Stimulated activated CD4-positive, alpha-beta T cell treated with anti-CD3 and anti-CD28 coated beads, Interleukin-12 subunit alpha, Interleukin-12 subunit beta, amount 100 ng/mL, for 24 hours (primary cell): ENCODE data around the gene TMEM272.

Source experiments
- DNase-seq, 2 experiments: peaks; one replicate each; pipeline ENCODE4 v3.0.0-alpha.2; 2020; ENCODE audit warnings: low read depth in 2 of 2

Gene TMEM272, protein sequence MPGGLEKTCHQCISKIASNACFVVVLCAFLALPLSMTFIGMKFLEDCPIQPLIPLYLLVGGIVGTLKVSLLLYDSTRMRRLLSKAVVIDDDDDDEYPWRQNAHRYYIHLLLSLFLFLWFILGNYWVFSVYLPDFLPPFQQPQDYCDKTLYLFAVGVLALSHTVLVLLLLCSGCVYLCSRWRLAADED

DNA sequence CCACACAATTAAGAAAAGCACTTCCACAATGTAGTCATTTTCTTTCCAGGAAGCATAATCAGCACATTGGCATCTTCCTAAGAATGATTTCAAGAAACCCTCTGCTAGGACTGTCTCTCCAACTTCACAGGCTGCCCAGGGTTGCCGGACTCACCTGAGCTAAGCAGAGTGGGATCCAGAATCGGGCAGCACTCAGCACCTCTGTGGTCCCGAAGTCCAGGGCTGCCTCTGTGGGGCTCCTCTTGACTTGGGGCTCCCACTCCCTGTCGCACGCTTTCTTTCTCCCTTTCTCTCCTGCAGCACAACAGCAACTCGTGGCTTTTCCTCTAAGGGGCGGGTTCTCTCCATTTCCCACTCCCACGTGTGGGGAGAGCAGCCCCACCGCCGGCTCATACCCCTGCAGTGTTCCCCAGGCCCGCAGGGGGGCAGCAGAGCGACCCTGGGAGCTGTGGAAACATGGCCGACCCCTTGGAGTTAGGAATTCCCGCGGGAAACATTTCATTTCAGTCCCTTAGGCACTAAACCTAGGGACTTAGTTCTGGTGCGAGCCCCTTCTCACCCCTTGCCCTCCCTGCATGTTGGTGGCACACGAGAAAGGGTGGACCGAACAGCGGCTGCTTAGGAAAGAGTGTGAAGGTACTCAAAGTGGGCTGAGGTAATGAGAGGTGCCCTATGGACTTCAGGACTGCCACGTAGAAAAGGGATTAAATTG is at the start of gene TMEM272:
Gene TMEM272 (minus strand): TSS at position 316 of the 712 bp plus-strand sequence. CDS start 6,647 bp downstream, outside the sequence.
- DNase-seq = peak; percentile 33 to 62

- DNase-seq = no peak
Observed at GRCh38 chr13:51894239-51894638, 49.3 kb upstream of the TMEM272 start.

DNA sequence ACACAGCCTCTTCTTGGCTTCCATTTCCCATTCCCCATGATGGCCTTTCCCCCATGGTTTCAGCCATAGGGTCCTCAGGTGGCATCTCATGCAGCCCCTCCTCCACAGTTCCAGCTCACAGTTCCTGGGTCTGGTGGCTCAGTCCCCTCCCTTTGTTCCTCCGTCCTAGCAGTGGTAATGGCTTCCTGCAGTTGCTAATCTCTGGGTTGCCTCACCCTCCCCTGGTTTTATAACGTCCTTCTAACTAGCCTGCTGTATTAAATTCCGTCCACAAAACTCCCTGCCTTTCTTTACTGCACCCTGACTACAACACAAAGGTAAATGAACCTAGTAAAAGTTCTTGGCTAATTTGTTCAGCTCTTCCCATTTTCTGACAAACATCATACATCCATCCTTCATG is 47.7 kb upstream of the TMEM272 start:
- no peak for DNase-seq

GRCh38 chr13:51887468-51887867 is 42.5 kb upstream of the TMEM272 start:
- DNase-seq = no peak

- DNase-seq = no peak
Observed at GRCh38 chr13:51885651-51886050, 40.7 kb upstream of the TMEM272 start.

GRCh38 chr13:51883226-51883600 is 38.2 kb upstream of the TMEM272 start:
- no peak for DNase-seq

GRCh38 chr13:51882570-51883225 is 37.7 kb upstream of the TMEM272 start:
- no peak for DNase-seq

DNA sequence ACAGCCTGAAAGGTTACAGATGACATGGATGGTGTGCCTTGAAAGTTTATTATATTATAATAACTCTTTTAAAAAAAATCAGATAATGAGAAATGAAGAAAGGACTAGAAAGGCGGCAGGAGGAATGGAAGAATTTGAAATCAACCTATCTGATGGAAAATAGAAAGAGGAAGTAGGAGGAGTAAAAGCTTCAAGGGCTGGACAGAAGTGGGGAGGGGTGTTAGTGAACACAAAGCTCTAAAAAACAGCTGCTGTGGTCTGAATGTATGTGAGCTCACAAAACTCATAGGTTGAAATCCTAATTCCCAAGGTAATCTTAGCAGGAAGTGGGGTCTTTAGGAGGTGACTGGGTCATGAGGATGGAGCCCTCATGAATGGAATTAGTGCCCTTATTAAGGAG is 36.3 kb upstream of the TMEM272 start:
- DNase-seq = no peak

DNA sequence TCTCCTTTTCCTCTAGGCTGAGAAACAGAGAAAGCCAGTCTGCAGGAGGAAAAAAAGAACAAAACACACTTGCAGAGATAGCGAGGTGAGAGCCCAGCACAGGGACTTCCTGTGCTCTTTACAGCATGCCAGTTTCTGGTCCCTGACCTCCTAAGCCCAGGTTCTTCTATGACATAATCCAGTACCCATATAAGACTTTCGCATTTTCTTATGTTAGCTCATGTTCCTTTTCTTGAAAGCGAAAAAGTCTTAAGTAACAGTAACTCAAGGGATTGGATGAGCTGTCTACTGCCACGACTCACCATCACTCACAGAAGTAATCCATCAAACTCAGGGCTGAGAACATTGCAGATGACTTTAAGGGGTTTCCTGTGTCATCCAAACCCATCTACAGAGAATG is 34.2 kb upstream of the TMEM272 start:
- no peak for DNase-seq

DNA sequence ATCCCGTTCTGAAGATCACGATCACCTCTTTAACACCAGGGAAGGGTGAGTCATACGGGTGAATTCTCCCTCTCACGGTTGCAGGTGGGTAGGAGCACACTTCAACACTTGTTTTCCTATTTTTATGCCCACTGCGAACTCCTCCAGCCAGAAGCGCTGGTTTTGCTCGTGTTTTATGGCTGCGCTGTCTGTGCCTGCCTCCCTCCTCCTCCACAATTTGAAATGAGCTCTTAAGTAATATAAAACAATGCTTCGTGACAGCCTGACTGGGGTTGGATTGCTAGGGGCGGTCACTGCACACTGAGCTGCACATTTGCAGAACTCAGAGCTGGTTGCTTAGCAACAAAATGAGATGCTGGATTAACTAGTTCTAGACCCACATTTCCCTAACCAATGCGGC is 29.7 kb upstream of the TMEM272 start:
- DNase-seq = no peak

- no peak for DNase-seq
Observed at GRCh38 chr13:51873837-51874236, 28.9 kb upstream of the TMEM272 start.

- DNase-seq = no peak
Observed at GRCh38 chr13:51873117-51873798, 28.3 kb upstream of the TMEM272 start.

DNA sequence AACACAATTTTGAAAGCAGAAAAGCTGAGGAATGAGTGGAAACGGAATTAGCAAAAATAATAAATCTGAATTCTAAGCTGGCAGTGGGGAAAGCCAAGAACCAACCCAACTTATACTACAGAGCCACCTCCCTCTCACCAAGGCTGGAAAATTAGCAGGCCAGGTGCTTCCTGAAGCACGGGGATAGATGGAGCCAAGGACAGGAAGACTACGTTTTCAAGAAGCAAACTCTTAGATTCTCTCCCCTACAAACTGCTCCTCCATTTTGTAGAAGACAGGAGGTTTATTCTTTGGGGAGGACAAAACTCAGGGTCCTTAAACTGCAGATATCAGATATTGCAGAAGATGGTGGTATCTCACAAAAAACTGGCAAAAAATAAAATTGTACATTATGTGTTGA is 25.6 kb upstream of the TMEM272 start:
- DNase-seq = no peak

- DNase-seq = no peak
Observed at GRCh38 chr13:51869916-51870315, 24.9 kb upstream of the TMEM272 start.

- DNase-seq = no peak
Observed at GRCh38 chr13:51867062-51867461, 22.1 kb upstream of the TMEM272 start.

DNA sequence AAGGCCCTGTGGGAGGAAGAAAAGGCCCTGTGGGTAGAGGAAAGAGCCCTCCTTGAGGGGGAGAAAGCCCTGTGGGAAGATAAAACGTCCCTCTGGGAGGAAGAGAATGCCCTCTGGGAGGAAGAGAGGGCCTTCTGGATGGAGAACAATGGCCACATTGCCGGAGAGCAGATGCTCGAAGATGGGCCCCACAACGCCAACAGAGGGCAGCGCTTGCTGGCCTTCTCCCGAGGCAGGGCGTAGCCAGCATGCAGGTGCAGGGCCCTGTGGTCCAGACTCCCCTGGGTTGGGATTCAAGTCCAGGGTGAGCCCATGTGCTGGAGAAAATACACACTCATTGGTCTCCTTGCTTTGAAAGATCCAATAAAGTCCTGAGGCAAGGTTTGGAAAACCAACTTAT is 20.9 kb upstream of the TMEM272 start:
- DNase-seq = no peak

DNA sequence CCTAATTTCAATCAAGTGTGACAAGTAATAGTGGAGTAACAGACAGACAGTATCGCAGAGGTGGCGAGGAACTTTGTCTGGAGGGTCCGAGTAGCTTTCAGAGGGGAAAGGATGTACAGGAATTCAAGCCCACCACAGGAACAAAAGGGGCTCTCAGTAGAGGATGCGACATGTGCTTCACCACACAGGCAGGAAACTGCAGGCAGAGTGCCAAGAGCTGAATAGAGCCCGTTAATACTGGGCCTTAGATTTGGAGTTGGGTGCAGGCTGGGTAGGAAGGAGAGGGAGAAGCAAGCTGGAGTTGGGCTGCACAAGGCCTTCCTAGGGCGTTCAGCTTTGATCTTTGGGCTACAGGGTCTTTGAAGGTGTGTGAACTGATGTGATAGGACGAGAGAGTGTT is 18.0 kb upstream of the TMEM272 start:
- no peak for DNase-seq

DNA sequence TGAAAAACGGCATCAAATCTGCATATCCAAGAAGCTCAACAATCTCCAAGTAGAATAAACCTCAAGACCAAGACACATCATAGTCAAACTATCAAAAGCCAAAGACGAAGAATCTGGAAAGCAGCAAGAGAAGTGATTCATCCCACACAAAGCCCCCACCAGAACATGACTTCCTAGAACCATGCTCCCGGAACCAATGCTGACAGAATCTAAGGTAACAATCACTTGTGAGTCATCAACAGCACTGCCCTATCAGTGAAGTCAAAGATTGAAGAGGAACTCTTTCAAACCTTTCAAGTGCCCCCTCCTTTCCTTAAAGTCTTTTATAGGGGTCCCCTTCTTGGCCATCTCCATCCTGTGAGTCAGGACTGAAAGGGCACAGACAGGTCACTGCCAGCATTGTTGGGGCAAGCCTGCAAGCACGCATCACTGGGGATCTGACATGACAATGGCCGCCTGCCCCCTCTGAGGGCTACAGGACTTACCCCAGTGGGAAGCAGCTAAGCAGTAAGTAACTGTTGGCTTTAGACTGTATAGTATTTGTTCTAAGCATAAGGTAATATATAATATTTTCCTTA is 16.8 kb upstream of the TMEM272 start, which contains the start of gene CCDC70:
Gene CCDC70 (plus strand): TSS at position 247 of the 578 bp plus-strand sequence. CDS start 3,443 bp downstream, outside the sequence.
- DNase-seq = no peak

DNA sequence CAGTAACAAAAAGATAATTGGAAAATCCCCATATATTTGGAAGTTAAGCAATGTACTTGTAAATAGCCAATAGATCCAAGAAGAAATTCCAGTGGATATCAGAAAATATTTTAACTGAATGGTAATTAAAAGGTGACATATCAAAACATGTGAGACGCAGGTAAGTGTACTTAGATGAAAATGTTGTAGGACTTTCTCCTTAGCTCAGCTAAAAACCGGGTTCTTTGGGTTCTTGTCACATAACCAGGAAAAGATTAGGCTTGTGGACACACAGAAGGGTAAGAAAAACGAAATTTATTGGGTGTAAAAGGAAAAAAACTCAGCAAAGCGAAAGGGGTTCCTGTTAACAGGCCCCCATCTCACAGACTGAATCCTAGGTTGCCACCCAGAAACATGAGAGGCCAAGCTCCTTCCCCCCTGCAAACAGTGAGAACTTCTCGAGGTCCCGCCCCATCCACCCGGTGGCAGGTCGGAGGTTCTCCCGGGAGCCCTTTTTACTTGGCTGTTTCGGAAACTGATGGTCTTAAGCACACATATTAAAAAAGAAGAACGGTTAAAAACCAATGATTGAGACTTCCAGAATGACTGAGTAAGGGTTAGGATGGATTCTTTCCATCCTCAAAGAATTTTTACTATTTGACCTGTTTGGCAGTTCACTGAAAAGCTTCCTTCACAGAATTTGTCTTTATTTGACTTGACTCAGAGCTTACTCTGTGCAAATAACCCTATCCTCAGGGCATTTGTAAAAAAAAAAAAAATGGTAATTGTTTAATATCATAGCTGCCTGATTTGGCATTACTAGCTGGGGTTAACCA is 13.7 kb upstream of the TMEM272 start:
- no peak for DNase-seq

DNA sequence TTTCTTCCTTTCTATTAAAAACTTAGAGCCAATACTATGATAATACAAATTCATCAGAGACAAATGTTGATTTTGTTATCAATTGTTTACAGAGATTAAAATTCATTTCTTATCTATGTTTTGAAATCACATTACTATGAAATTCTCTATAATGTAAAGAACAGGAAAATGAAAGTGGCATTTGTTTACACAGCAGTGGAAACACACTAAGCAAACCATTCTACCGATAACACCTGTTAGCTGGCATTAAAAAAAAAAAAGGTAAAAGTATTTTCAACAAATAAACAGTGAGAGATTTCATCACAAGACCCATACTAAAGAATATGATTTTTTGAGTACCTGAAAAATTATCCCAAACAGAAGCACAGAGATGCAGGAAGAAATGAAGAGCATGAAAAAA is 12.0 kb upstream of the TMEM272 start:
- DNase-seq = no peak

DNA sequence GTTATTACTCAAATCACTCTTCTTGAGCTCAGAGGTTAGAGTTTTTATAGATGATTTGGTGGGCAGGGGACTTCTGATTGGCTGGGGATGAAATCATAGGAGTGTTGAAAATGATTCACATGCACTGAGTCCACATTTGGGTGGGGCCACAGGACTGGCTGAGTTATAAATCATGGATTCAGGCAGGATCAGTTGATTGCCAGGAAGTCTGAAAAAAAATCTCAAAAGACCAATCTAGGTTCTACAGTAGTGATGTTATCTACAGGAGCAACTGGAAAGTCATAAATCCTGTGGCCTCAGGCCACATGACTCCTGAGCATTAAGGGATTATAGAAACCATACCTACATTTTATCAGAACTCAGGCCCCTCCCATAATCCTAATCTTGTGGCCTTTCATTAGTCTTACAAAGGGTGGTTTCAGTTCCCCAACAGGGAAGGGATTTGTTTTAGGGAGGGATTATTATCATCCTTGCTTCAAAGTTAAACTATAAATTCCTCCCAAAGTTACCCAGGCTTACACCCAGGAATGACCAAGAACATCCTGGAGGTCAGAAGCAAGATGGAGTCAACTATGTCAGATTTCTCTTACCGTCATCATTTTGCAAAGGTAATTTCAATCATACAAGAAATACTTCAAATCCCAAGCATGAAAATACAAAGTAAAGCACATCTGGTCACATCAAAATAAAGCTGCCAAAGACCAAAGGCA is 11.2 kb upstream of the TMEM272 start:
- no peak for DNase-seq
